GM12872 (cell line): Measurements from ENCODE around the gene FBXO17.

Source experiments
- CTCF ChIP-seq: IDR thresholded peaks from 3 replicates; pipeline ENCODE4 v1.5.1; 2011; ENCODE audit warnings: low read depth, mild to moderate bottlenecking, low read length, moderate library complexity; ENCODE audit not compliant: insufficient read depth

Gene FBXO17, protein sequence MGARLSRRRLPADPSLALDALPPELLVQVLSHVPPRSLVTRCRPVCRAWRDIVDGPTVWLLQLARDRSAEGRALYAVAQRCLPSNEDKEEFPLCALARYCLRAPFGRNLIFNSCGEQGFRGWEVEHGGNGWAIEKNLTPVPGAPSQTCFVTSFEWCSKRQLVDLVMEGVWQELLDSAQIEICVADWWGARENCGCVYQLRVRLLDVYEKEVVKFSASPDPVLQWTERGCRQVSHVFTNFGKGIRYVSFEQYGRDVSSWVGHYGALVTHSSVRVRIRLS

DNA sequence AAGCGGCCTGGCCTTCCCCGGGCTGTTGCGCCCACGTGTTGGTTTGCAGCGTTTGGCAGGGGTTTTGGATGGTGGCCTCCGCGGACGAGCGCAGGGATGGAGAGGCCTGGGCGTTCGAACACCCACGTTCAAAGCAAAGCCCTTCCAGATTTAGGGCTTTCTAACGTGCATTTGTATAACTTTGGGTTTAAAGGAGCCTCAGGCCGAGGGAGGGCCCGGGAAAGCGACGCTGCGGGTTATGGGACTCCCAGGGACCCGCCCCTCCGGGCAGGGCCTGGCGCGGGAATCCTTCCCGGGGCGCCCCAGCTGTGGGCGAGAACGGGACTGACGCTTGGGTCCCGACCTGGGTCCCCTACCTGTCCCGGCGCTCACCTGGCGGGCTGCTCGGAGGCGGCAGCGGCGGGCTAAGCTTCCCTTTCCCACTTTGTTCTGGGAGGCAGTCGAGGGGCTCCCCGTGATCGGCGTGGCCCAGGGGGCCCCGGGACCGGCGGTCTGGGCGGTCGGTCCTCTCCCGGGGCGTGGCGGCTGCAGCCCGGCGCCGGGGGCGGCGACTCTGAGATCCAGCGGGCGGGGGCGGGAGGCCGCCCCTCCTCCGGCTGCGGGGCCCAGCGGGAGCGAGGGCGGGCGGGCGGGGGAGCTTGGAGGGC, at the start of gene FBXO17:
Gene FBXO17, minus strand, starts transcription at position 529 of the 647 bp plus-strand sequence. CDS start 25,423 bp downstream, outside the sequence.
- TF ChIP-seq CTCF = no peak

DNA sequence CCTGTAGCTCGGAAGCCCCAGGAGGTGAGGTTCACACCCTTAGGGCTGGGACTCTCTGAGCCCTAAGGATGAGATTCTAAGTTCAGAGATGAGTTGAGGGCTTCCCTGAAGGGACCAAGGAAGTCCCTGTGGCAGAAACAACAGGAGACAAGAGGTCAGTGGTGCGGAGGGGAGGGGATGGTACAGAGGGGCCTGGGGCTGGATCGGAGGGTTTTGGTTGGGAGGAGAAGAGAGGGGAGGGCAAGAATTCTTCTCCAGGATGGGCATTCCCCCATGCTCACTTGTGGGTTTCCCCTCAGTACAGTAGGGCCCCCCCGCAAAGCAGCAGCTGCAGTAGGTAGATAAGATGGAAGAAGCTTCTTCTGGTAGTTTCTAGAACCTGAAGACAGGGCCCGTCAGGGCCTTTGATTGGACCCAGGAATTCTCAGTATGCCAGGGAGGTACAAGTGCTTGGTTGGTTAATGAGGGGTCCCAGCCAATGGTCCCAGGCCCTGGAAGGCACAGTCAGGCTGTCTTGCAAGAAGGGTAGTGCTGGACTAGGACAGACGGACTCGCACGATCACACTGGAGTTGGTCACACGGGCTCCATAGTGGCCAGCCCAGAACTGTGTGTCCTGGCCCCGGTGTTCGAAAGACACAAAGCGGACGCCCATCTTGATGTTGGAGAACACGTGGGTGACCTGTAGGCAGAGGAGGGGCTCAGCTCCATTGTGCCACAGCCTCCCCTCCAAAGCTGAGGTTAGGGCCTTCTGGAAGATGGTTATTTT, 49.5 kb upstream of the FBXO17 start:
- no peak for TF ChIP-seq CTCF

DNA sequence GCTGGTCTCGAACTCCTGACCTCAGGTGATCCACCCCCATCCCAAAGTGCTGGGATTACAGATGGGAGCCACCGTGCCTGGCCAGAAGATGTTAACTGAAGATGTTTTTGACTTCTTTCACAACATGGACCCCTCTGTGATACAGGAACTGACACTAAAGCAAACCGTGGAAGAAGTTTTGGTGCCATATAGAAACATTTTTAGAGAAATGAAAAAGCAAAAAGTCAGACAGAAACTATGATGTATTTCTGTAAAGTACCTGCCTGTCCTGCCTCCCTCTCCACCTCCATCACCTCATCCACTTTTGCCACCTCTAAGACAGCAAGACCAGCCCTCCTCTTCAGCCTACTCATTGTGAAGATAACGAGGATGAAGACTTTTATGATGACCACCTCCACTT, 45.5 kb upstream of the FBXO17 start:
- no peak for TF ChIP-seq CTCF

DNA sequence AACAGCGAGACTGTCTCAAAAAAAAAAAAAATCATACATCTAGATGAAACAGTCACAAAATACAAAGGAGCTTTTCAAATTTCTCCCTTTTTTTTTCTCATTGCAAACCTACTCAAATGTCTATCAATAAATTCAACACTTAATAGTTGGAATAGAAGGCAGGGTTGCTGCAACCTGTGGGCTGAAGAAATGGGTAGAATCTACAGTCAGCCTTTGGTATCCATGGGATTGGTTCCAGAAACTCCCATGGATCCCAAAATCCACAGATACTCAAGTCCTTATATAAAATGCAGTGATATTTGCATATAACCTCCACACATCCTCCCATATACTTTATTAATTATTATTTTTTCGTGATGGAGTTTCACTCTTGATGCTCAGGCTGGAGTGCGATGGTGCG, 42.1 kb upstream of the FBXO17 start:
- TF ChIP-seq CTCF = no peak

DNA sequence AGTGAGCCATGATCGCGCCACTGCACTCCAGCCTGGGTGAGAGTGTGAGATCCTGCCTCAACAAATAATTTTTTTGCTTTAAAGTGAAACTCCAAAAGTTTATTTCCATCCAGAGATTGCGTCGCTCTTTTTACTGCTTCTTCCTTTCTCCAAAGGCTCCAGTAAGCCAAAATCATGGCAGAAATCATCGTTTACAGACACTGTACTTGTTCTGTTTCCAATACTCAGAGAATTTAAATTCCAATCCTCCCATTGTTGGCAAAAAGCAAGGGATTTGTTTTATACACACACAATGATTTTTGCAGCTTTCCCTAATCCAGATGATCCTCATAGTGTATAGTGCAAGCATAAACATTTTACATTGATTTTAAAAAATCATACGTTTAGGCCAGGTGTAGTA, 41.5 kb upstream of the FBXO17 start:
- no peak for TF ChIP-seq CTCF

DNA sequence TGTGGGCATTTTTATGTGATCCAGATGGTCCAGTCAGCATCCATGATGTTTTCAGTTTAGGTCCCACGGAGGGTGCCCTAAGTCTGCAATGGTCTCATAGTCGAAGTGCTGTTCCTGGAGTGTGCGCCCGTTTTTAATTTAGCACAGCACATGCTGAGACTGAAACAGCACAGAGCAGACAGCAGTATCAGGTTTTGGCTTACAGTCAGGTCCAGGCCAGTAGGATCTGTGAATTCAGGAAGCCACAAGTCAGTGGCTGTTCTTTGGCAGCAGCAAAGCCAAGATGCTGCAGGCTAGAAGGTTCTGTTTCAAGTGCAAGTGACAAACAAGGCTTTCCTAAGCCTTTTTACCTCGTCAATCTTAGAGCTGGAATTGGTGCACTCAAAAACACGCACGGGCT, 38.5 kb upstream of the FBXO17 start:
- TF ChIP-seq CTCF = no peak

- no peak for TF ChIP-seq CTCF
Observed at GRCh38 chr19:39009001-39009400, 33.5 kb upstream of the FBXO17 start.
